GM19372 (cell line): Measurements from ENCODE around the gene RCAN2.

ENCODE experiments used
- ATAC-seq: cut with Tn5 transposase; IDR thresholded peaks from one replicate; pipeline ENCODE4 v1.9.1; 2021; ENCODE audit warnings: mild to moderate bottlenecking, low read depth, moderate library complexity; ENCODE audit not compliant: unreplicated experiment

Gene RCAN2

GRCh38 chr6:46186583-46186982 is 304.7 kb downstream of the RCAN2 start:
- no peak for ATAC-seq

GRCh38 chr6:46184114-46184513 is 307.1 kb downstream of the RCAN2 start:
- ATAC-seq: no peak

GRCh38 chr6:46175976-46176375 is 315.3 kb downstream of the RCAN2 start:
- no peak for ATAC-seq

- ATAC-seq: peak; percentile 62
These were observed 315.8 kb downstream of the RCAN2 start for GRCh38 chr6:46175446-46175845.

GRCh38 chr6:46174904-46175303 is 316.3 kb downstream of the RCAN2 start:
- ATAC-seq: no peak

- ATAC-seq: no peak
These were observed 319.1 kb downstream of the RCAN2 start for GRCh38 chr6:46172176-46172575.
